ENCODE results near the gene KLK10. TPM values are rescaled to one million over a fixed set of nuclear protein-coding genes. Genes with fewer than 3 reads are reported as not detected.
A peak's percentile ranks its signal among the peaks of the same experiment; 100 is the strongest.
"Not testable (repeated sequence)": the region's sequence is repeated elsewhere in the genome, so short reads cannot be mapped to it uniquely, and the experiment has no call there.

The KLK10 gene
- total RNA-seq, 6 donors from 2014 or later = 4.8 to 21.7 (median 18.6) TPM; not detected in 1

DNA sequence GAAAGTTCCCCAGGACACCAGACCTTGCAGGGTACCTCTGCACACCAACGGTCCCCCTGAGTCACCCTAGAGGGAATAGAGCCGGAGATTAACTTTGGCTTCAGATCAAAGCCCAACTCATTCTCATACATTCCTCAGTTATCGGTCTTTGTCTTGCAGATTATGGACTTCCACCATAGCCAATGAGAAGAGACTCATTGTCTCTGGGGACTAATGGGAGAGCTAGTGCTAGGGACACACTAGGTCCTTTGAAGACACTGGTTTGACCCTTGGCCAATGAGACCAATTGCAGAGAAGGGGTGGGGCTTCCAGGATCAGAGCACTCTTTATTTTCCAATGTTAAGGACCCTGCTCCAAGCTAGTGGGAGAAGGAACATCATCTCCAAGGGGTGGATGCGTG lies 41.9 kb downstream of the KLK10 start:
- H3K27ac ChIP-seq = no peak overlapping the region
- H3K27me3 ChIP-seq = no peaks in the 10 kb centered on the region
- H3K4me1 ChIP-seq = no peaks in the 10 kb centered on the region
- DNase-seq = no peak
- WGBS, 2 donors = 76 to 78% methylated on average over 4 of the region's 4 CpGs
- no peaks in the 10 kb centered on the region for H3K36me3 ChIP-seq
- ATAC-seq (ENCODE audit: low FRiP score in 2 of 2) = no peak
- TF ChIP-seq EP300 (IDR thresholded peaks at IDR 0.05) (no peak), POLR2A (IDR thresholded peaks at IDR 0.05) (no peak)
- H3K9me3 ChIP-seq = no peaks in the 10 kb centered on the region
- no peak overlapping the region for H3K4me3 ChIP-seq

DNA sequence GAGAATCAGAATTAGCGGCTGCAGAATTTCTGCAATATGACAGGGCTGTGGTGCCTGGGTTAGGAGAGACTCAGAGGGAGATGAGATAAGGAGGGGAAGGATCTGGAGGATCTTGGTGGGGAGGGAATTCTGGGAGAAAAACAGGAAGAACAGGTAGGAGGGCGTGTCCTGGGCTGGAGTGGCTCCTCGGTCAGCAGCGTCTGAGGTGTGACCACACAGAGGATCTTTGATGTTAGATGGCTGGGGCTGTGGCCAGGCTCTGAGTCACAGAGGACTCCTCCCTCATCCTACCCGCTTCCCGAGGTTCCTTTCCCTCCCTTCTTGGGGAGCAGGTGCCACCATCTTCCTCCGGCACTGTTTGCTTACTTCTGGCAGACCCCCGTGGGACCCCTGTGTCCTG lies 43.7 kb downstream of the KLK10 start:
- H3K36me3 ChIP-seq = no peaks in the 10 kb centered on the region
- DNase-seq (peak in 1 of 2 donors; percentile 45), ATAC-seq (ENCODE audit: low FRiP score in 2 of 2) (peak in 1 of 2 donors; percentile 45)
- H3K27me3 ChIP-seq = no peaks in the 10 kb centered on the region
- H3K9me3 ChIP-seq = no peaks in the 10 kb centered on the region
- no peak overlapping the region for H3K27ac ChIP-seq
- TF ChIP-seq POLR2AphosphoS5 (IDR thresholded peaks at IDR 0.05) (no peak), POLR2A (IDR thresholded peaks at IDR 0.05) (no peak), EP300 (IDR thresholded peaks at IDR 0.05) (no peak)
- TF ChIP-seq, protein P1, sequence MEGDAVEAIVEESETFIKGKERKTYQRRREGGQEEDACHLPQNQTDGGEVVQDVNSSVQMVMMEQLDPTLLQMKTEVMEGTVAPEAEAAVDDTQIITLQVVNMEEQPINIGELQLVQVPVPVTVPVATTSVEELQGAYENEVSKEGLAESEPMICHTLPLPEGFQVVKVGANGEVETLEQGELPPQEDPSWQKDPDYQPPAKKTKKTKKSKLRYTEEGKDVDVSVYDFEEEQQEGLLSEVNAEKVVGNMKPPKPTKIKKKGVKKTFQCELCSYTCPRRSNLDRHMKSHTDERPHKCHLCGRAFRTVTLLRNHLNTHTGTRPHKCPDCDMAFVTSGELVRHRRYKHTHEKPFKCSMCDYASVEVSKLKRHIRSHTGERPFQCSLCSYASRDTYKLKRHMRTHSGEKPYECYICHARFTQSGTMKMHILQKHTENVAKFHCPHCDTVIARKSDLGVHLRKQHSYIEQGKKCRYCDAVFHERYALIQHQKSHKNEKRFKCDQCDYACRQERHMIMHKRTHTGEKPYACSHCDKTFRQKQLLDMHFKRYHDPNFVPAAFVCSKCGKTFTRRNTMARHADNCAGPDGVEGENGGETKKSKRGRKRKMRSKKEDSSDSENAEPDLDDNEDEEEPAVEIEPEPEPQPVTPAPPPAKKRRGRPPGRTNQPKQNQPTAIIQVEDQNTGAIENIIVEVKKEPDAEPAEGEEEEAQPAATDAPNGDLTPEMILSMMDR (IDR thresholded peaks at IDR 0.05) = no peak
- no peaks in the 10 kb centered on the region for H3K4me1 ChIP-seq
- no peak overlapping the region for H3K4me3 ChIP-seq
- 15 to 23% methylated on average over 8 of the region's 8 CpGs for WGBS, 2 donors

DNA sequence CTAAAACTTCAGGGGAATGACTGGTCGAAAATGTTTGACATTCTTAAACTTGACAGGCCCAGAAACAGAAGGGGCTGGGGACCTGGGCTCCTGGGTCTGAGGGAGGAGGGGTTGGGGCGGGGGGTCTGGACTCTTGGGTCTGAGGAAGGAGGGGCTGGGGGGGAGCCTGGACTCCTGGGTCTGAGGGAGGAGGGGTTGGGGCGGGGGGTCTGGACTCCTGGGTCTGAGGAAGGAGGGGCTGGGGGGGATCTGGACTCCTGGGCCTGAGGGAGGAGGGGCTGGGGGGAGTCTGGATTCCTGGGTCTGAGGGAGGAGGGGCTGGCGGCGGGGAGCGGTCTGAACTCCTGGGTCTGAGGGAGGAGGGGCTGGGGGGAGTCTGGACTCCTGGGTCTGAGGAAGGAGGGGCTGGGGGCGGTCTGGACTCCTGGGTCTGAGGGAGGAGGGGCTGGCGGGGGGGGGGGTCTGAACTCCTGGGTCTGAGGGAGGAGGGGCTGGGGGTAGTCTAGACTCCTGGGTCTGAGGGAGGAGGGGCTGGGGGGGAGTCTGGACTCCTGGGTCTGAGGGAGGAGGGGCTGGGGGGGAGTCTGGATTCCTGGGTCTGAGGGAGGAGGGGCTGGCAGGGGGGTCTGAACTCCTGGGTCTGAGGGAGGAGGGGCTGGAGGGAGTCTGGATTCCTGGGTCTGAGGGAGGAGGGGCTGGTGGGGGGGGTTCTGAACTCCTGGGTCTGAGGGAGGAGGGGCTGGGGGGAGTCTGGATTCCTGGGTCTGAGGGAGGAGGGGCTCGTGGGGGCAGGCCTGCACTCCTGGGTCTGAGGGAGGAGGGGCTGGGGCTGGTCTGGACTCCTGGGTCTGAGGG lies 44.6 kb downstream of the KLK10 start:
- DNase-seq (no peak), ATAC-seq (ENCODE audit: low FRiP score in 2 of 2) (no peak)
- Histone ChIP-seq H3K4me1 (no peaks in the 10 kb centered on the region), H3K27ac (no peak overlapping the region), H3K4me3 (no peak overlapping the region), H3K36me3 (no peaks in the 10 kb centered on the region), H3K9me3 (no peaks in the 10 kb centered on the region), H3K27me3 (no peaks in the 10 kb centered on the region)
- 30 to 40% methylated on average over 1 to 2 of the region's 9 CpGs for WGBS, 2 donors
- TF ChIP-seq POLR2AphosphoS5 (IDR thresholded peaks at IDR 0.05) = no peak
- no peak for TF ChIP-seq EP300 (IDR thresholded peaks at IDR 0.05)
- TF ChIP-seq, protein P1 (IDR thresholded peaks at IDR 0.05) = no peak

DNA sequence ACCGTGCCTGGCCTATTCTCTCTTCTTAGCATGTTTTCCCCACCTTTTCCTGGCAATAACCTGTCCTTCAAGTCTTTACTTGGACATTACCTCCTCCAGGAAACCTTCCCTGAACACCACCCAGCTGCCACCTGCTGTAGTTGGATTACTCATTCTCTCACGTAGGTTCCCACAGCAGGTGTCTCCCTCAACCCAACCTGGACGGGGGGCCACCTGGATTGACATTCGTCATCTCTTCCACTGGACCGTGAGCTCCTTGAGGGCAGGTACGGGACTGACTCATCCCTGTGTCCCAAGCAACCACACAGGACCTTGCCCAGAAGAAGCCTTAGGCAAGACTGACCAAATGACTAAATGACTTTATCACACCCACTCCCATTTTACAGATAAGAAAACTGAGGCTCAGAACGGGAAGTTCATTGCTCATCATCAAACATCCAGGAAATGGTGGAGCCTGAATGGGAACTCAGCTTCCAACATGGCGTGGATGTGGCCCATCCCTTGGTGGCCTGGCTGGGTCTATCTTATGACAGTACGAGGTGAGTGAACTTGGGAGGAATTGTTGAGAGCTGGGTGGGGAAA lies 46.6 kb downstream of the KLK10 start:
- WGBS, 2 donors = 78 to 86% methylated on average over 8 to 9 of the region's 9 CpGs
- Histone ChIP-seq H3K4me3 (no peak overlapping the region), H3K4me1 (no peaks in the 10 kb centered on the region), H3K27ac (no peak overlapping the region), H3K36me3 (no peaks in the 10 kb centered on the region), H3K9me3 (no peaks in the 10 kb centered on the region), H3K27me3 (no peaks in the 10 kb centered on the region)
- TF ChIP-seq POLR2AphosphoS5 (IDR thresholded peaks at IDR 0.05) = no peak
- no peak for DNase-seq
- ATAC-seq (ENCODE audit: low FRiP score in 2 of 2) = no peak

DNA sequence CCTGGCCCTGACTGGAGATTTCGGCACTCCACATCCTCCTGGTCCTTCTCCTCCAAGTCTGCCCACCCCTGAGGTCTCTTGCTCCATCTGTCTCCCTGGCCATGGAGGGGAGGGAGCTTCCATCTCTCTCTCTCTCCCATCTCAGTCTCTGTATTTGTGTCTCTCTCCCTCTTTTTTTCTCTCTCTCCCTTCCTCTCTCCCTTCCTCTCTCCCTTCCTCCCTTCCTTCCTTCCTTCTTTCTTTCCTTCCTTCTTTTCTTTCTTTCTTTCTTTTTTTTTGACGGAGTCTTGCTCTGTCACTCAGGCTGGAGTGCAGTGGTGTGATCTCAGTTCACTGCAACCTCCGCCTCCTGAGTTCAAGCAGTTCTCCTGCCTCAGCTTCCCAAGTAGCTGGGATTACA lies 49.7 kb downstream of the KLK10 start:
- not testable (repeated sequence) for H3K36me3 ChIP-seq; H3K9me3 ChIP-seq; H3K4me3 ChIP-seq; H3K4me1 ChIP-seq; H3K27ac ChIP-seq; H3K27me3 ChIP-seq; ATAC-seq (ENCODE audit: low FRiP score in 2 of 2); DNase-seq
- WGBS, 2 donors = 76 to 82% methylated on average over 3 of the region's 3 CpGs

DNA sequence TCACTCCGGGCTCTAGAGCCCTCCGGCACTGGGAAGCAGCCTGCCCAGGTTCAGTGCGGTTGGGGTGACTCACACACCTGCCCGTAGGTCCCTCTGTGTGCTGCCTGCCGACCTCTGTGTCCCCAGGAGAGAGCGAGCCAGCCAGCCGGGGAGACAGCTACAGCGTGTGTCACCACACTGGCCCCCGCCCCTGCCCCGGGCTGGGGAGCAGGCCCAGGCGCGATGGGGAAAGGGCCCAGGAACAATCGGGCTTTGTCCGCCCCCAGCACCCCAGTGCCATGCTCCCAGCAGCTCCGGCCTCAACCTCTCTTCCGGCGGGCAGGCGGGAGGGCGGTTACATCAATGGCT lies 50.1 kb downstream of the KLK10 start, which contains the start of gene KLK6:
KLK6 (minus strand) TSS at position 179 of the 348 bp plus-strand sequence. CDS start 1,487 bp downstream, outside the sequence.
- no peak within 1 kb of the TSS for H3K4me3 ChIP-seq
- TF ChIP-seq POLR2AphosphoS5 (IDR thresholded peaks at IDR 0.05) = no peak
- TF ChIP-seq EP300 (IDR thresholded peaks at IDR 0.05) = no peak
- no peaks in the 10 kb centered on the region for H3K4me1 ChIP-seq
- H3K9me3 ChIP-seq = no peaks in the 10 kb centered on the region
- DNase-seq (no peak), ATAC-seq (ENCODE audit: low FRiP score in 2 of 2) (no peak)
- H3K27me3 ChIP-seq = no peaks in the 10 kb centered on the region
- no peaks in the 10 kb centered on the region for H3K36me3 ChIP-seq
- H3K27ac ChIP-seq = no peak within 1 kb of the TSS
- WGBS, 2 donors = 70 to 93% methylated on average over 3 to 10 of the region's 19 CpGs

All from upper lobe of left lung (tissue), 6 donors.